ENCODE measurements around the gene CEP350.

CEP350 gene

GRCh38 chr1:180157108-180157507, 202.5 kb downstream of the CEP350 start:
- Histone ChIP-seq H4K20me1 (ENCODE audit: insufficient read depth) (no peaks in the 10 kb centered on the region), H3K27ac (no peak overlapping the region), H3K4me3 (IDR thresholded peaks at IDR 0.05; ENCODE audit: insufficient read depth, low read depth, low read length) (no peak overlapping the region), H3K36me3 (ENCODE audit: insufficient read depth) (no peaks in the 10 kb centered on the region), H3K79me2 (ENCODE audit: insufficient read depth, low read depth) (no peaks in the 10 kb centered on the region), H3K9ac (no peak overlapping the region), H3K4me2 (no peak overlapping the region), H3K4me1 (ENCODE audit: low read depth, poor library complexity, severe bottlenecking) (peaks cover 12% of the 10 kb centered on the region), H2AFZ (ENCODE audit: low read depth) (no peak overlapping the region), H3K27me3 (ENCODE audit: insufficient read depth, low read depth) (no peaks in the 10 kb centered on the region)
- TF ChIP-seq CTCF (conservative IDR thresholded peaks at IDR 0.05; ENCODE audit: low read depth, low read length) = no peak

DNA sequence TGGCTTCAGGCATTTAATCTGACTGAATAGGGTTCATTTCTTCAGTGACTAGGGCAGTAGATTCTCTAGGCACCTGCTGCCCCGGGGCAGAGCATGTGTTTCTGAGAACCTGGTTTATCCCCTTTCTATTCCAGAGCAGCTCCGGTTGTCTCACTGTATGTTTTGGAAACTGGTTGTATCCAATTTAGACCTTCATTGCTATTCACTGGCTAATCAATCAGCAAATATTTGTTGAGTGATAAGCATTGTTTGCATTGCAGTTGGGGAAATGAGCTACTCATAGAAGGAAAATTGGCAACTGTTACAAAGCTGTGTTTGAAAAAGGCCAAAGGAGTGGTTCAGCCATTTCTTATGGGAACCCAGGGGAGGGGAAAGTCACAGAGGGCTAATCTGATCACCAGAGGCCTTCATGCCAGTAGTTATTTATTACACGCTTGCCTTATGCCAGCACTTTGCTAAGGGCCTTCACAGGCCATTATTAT, 203.0 kb downstream of the CEP350 start:
- H3K36me3 ChIP-seq (ENCODE audit: insufficient read depth) = no peaks in the 10 kb centered on the region
- H3K4me1 ChIP-seq (ENCODE audit: low read depth, poor library complexity, severe bottlenecking) = peaks cover 12% of the 10 kb centered on the region
- no peak for TF ChIP-seq CTCF (conservative IDR thresholded peaks at IDR 0.05; ENCODE audit: low read depth, low read length)
- no peaks in the 10 kb centered on the region for H3K27me3 ChIP-seq (ENCODE audit: insufficient read depth, low read depth)
- no peak overlapping the region for H3K4me2 ChIP-seq
- no peak overlapping the region for H2AFZ ChIP-seq (ENCODE audit: low read depth)
- no peak overlapping the region for H3K4me3 ChIP-seq (IDR thresholded peaks at IDR 0.05; ENCODE audit: insufficient read depth, low read depth, low read length)
- H3K79me2 ChIP-seq (ENCODE audit: insufficient read depth, low read depth) = no peaks in the 10 kb centered on the region
- no peak overlapping the region for H3K9ac ChIP-seq
- no peak overlapping the region for H3K27ac ChIP-seq
- no peaks in the 10 kb centered on the region for H4K20me1 ChIP-seq (ENCODE audit: insufficient read depth)

DNA sequence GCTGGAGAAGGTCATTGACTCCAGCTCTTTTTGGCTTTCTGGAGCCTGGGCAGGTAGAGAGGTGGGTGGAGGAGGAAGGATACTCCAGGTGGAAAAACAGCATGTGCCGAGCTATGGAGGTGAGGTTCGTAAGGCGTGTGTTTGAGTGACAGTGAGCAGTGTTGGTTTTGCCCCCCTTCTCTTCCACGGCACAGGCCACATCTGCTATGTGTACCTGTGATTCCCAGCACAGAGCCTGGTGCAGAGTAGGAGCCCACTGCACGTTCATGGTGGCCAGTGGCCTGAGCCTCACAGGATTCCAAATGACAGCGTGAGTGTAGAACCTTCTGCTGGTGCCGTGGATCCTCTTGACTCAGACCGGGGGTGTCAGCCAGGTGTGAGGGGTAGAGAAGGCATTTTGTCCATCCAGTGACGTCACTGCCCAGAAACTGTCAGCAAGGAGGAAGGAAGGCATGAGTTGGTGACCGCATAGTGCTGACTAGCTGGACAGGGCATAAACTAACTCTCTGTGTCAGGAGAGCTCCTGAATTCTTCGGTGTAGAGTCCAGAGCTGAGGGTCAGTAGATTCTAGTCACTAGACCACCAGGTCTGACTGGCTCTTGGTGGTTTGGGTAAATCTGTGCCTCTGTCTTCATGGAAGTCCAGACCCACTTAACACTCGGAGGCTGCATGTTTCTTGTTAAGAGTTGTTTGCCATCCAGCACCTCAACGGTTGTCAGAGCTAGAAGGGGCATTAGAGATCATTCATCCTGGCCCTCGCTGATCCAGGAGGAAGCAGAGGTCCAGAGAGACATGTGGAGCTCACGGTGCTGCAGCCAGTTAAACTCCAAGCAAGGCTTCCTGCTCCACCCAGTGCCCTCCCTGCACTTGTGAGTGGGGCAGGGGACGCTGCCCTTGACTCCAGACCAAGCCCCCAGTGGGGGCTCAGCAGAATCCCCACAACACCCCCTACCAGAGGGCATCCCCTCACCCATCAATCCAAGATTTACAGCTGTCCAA, 203.8 kb downstream of the CEP350 start:
- Histone ChIP-seq H3K27ac (no peak overlapping the region), H3K36me3 (ENCODE audit: insufficient read depth) (no peaks in the 10 kb centered on the region), H3K9ac (no peak overlapping the region), H3K4me2 (no peak overlapping the region), H2AFZ (ENCODE audit: low read depth) (no peak overlapping the region), H4K20me1 (ENCODE audit: insufficient read depth) (no peaks in the 10 kb centered on the region), H3K4me3 (IDR thresholded peaks at IDR 0.05; ENCODE audit: insufficient read depth, low read depth, low read length) (no peak overlapping the region), H3K79me2 (ENCODE audit: insufficient read depth, low read depth) (no peaks in the 10 kb centered on the region), H3K4me1 (ENCODE audit: low read depth, poor library complexity, severe bottlenecking) (peaks cover 12% of the 10 kb centered on the region), H3K27me3 (ENCODE audit: insufficient read depth, low read depth) (no peaks in the 10 kb centered on the region)
- TF ChIP-seq CTCF (conservative IDR thresholded peaks at IDR 0.05; ENCODE audit: low read depth, low read length) = no peak

DNA sequence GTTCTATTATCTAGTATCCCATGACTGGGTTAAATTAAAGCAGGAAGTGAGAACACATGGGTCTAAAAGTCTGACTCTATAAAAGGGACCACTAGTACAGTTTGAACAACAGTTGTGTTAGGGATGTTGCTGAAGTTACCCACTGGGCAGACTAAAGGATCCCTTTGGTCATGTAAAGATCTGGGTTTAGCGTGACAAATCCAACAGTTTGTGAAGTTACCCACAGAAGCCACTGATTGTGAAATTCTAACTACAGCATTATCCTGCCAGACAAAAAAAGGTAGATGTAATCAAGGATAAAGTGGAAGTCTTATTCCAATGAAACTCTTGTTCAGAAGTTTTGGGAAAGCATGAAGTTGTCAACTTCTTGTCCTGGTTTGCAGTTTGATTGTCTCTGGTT, 205.7 kb downstream of the CEP350 start:
- H3K4me3 ChIP-seq (IDR thresholded peaks at IDR 0.05; ENCODE audit: insufficient read depth, low read depth, low read length) = no peak overlapping the region
- peaks cover 7% of the 10 kb centered on the region for H3K4me1 ChIP-seq (ENCODE audit: low read depth, poor library complexity, severe bottlenecking)
- H3K79me2 ChIP-seq (ENCODE audit: insufficient read depth, low read depth) = no peaks in the 10 kb centered on the region
- TF ChIP-seq CTCF (conservative IDR thresholded peaks at IDR 0.05; ENCODE audit: low read depth, low read length) = no peak
- H3K27me3 ChIP-seq (ENCODE audit: insufficient read depth, low read depth) = no peaks in the 10 kb centered on the region
- H3K27ac ChIP-seq = no peak overlapping the region
- no peak overlapping the region for H2AFZ ChIP-seq (ENCODE audit: low read depth)
- no peaks in the 10 kb centered on the region for H3K36me3 ChIP-seq (ENCODE audit: insufficient read depth)
- no peaks in the 10 kb centered on the region for H4K20me1 ChIP-seq (ENCODE audit: insufficient read depth)
- H3K9ac ChIP-seq = no peak overlapping the region
- H3K4me2 ChIP-seq = no peak overlapping the region

Data from KMS-11 (cell line).